Stimulated activated CD4-positive, alpha-beta T cell treated with anti-CD3 and anti-CD28 coated beads, Interleukin-4, amount 100 ng/mL, for 4 hours (primary cell): ENCODE results near the gene CD160.
"Not testable (repeated sequence)": the region's sequence is repeated elsewhere in the genome, so short reads cannot be mapped to it uniquely, and the experiment has no call there.

Source experiments
- DNase-seq, 2 experiments: peaks; one replicate each; pipeline ENCODE4 v3.0.0-alpha.2; 2020

The CD160 gene

GRCh38 chr1:145760395-145760949 lies 41.2 kb downstream of the CD160 start:
- DNase-seq = not testable (repeated sequence)

GRCh38 chr1:145761498-145761897 lies 42.2 kb downstream of the CD160 start:
- not testable (repeated sequence) for DNase-seq

GRCh38 chr1:145762001-145762400 lies 42.7 kb downstream of the CD160 start:
- not testable (repeated sequence) for DNase-seq

GRCh38 chr1:145764231-145764940 lies 45.1 kb downstream of the CD160 start:
- not testable (repeated sequence) for DNase-seq

GRCh38 chr1:145765127-145765526 lies 45.8 kb downstream of the CD160 start:
- not testable (repeated sequence) for DNase-seq

GRCh38 chr1:145765585-145766360 lies 46.5 kb downstream of the CD160 start:
- DNase-seq = not testable (repeated sequence)

GRCh38 chr1:145766926-145767325 lies 47.6 kb downstream of the CD160 start:
- DNase-seq = not testable (repeated sequence)

- DNase-seq = not testable (repeated sequence)
Observed at GRCh38 chr1:145768004-145768403, 48.7 kb downstream of the CD160 start.

- no peak for DNase-seq
Observed at GRCh38 chr1:145771056-145771455, 51.8 kb downstream of the CD160 start.

GRCh38 chr1:145773423-145773822 lies 54.1 kb downstream of the CD160 start:
- DNase-seq = no peak

- DNase-seq = no peak
Observed at GRCh38 chr1:145777357-145778145, 58.3 kb downstream of the CD160 start.

GRCh38 chr1:145778146-145778540 lies 58.8 kb downstream of the CD160 start:
- no peak for DNase-seq

GRCh38 chr1:145782272-145783099 lies 63.2 kb downstream of the CD160 start:
- DNase-seq = no peak

GRCh38 chr1:145784409-145784808 lies 65.1 kb downstream of the CD160 start:
- DNase-seq = no peak

- DNase-seq = no peak
Observed at GRCh38 chr1:145785547-145785946, 66.2 kb downstream of the CD160 start.

GRCh38 chr1:145786271-145786670 lies 67.0 kb downstream of the CD160 start:
- DNase-seq = no peak

GRCh38 chr1:145788580-145788979 lies 69.3 kb downstream of the CD160 start:
- DNase-seq = no peak
